H1 (cell line): ENCODE data around the gene LRRC72. TPM values are rescaled to one million over a fixed set of nuclear protein-coding genes. Genes with fewer than 3 reads are reported as not detected.

Experiments
- ATF2 ChIP-seq: IDR thresholded peaks from 2 replicates; pipeline ENCODE4 v1.6.1; 2012; ENCODE audit warnings: low read length, inconsistent platforms
- ATF3 ChIP-seq: IDR thresholded peaks from 2 replicates; pipeline ENCODE4 v1.6.1; 2011; ENCODE audit warnings: low read depth, mild to moderate bottlenecking, low read length; ENCODE audit not compliant: insufficient read depth
- MAX ChIP-seq: IDR thresholded peaks from 2 replicates; pipeline ENCODE4 v1.6.1; 2012; ENCODE audit warnings: inconsistent platforms
- RAD21 ChIP-seq, 2 experiments: IDR thresholded peaks in 1 of 2; conservative IDR thresholded peaks in 1 of 2; 2 replicates each; pipeline ENCODE4 v1.6.1; 2011; ENCODE audit warnings: low read depth in 2 of 2, low read length in 2 of 2, improper control_type of control experiment in 1 of 2, inconsistent platforms in 1 of 2, mild to moderate bottlenecking in 1 of 2, moderate library complexity in 1 of 2
- RNF2 ChIP-seq: fragments of 200-900, 300-1000 bp; sonication (generic); IDR thresholded peaks from 2 replicates; pipeline ENCODE4 v1.7.1; 2016; ENCODE audit warnings: borderline replicate concordance, low read depth, mild to moderate bottlenecking, antibody characterized with exemption, low read length; ENCODE audit not compliant: poor library complexity, severe bottlenecking; ENCODE audit errors: missing control alignments
- SP1 ChIP-seq: IDR thresholded peaks from 2 replicates; pipeline ENCODE4 v1.6.1; 2011; ENCODE audit warnings: low read depth, low read length
- SP4 ChIP-seq: IDR thresholded peaks from 2 replicates; pipeline ENCODE4 v1.6.1; 2012; ENCODE audit warnings: low read length, inconsistent platforms
- TCF12 ChIP-seq: IDR thresholded peaks from 2 replicates; pipeline ENCODE4 v1.6.1; 2011; ENCODE audit warnings: low read depth, mild to moderate bottlenecking, low read length
- polyA plus RNA-seq, 7 experiments: library from polyadenylated mRNA; depleted of rRNA in 3 of 7; stranded (reverse) in 5 of 7; unstranded in 2 of 7; fragments of >200 nt in 5 of 7; fragments of 200-250 nt in 2 of 7; gene quantifications; 1 replicate in 5 of 7; 2 replicates in 1 of 7; 4 replicates in 1 of 7; pipeline versions ENCODE4 v1.2.1 to v1.2.3, GENCODE V29; 2011 to 2013; ENCODE audit warnings: missing spikeins in 2 of 7, mixed read lengths in 2 of 7
- total RNA-seq: library from RNA; stranded (reverse); fragmentation: NEBNext Ultra II Directional; extraction: Animal tissue kit (Norgen Biotek cat#: 25700); gene quantifications from 2 replicates; pipeline ENCODE4 v1.2.1, GENCODE V29; 2021

Gene LRRC72
- total and polyA plus RNA-seq, 2 of the 8 experiments (the other 6 are each of a cell fraction or from before 2014, with no cell fraction given): not detected

- no peak for TF ChIP-seq ATF2
- TF ChIP-seq TCF12: no peak
- no peak for TF ChIP-seq RAD21 (IDR thresholded peaks at IDR 0.05 in 1 of 2, conservative IDR thresholded peaks at IDR 0.05 in 1 of 2; ENCODE audit: low read depth in 2 of 2, low read length in 2 of 2)
- TF ChIP-seq SP1: no peak
- no peak for TF ChIP-seq ATF3
- no peak for TF ChIP-seq MAX
- no peak for TF ChIP-seq RNF2
- no peak for TF ChIP-seq SP4
Observed at GRCh38 chr7:16498122-16498521, 28.5 kb upstream of the LRRC72 start (continued).
